ENCODE results near the gene LRRC66.

The LRRC66 gene

DNA sequence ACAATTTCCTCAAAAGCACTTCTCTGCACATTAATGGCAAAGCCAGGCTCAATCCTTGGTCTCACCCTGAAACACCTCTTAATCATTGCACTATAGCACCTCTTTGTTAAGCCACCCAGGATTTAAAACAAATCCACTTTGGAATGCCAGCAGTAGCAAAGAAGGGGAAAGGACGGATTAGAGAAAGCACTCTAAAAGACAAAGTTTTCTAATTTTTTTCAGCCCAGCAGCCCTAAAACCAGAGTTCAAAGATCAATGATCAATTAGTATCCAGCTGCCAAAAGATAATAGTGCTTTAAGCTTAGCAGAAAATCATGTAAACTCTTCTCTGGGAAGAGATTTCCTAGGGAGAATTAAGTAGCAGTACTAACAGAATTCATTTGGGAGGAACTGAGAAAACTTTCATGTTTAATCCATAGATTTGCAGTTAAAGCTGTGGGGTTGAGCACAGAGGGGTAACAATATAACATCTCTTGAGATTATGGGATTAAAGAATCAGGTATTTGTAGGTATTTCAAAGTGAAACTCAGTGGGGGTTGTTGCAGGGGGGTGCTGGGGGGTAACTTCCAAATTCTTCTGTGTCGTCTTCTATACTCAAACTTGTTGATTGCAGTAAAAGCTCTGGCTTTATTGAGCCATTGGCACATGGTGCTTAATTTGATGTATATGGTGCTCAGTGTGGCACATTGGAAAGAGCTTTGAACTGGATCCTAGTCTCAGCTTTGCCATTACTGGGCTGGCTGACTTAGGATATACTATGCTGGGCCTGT, 61.8 kb downstream of the LRRC66 start:
- H3K4me3 ChIP-seq (ENCODE audit: low read length), result no peak overlapping the region
- no peak for TF ChIP-seq CTCF (conservative IDR thresholded peaks at IDR 0.05; ENCODE audit: low read length)
- DNase-seq (ENCODE audit: low read depth), result no peak

Data from AG10803 (cell line).